Mesenchymal stem cell (in vitro differentiated cells and primary cell): ENCODE data around the gene ALK.

Experiments used
- DNase-seq: peaks from one replicate; pipeline ENCODE4 v3.0.0-alpha.2; 2013
- H2AFZ ChIP-seq: one replicate; pipeline ENCODE4 v1.6.1; 2013; ENCODE audit warnings: low read depth, mild to moderate bottlenecking, control low read depth, inconsistent platforms, low read length, moderate library complexity
- H2AK5ac ChIP-seq: 2 replicates; pipeline ENCODE4 v1.6.1; 2013; ENCODE audit warnings: low read length, moderate library complexity, mild to moderate bottlenecking, inconsistent platforms; ENCODE audit not compliant: severe bottlenecking
- H2BK120ac ChIP-seq: one replicate; pipeline ENCODE4 v1.6.1; 2013; ENCODE audit warnings: low read depth, mild to moderate bottlenecking, inconsistent platforms, low read length, moderate library complexity
- H2BK12ac ChIP-seq, 2 experiments: one replicate each; pipeline ENCODE4 v1.6.1; 2013; ENCODE audit warnings: inconsistent platforms in 2 of 2, low read length in 2 of 2, mild to moderate bottlenecking in 2 of 2, moderate library complexity in 2 of 2, control low read depth in 1 of 2
- H2BK15ac ChIP-seq: one replicate; pipeline ENCODE4 v1.6.1; 2013; ENCODE audit warnings: mild to moderate bottlenecking, low read depth, inconsistent platforms; ENCODE audit not compliant: poor library complexity, severe bottlenecking
- H2BK5ac ChIP-seq: 2 replicates; pipeline ENCODE4 v1.6.1; 2013; ENCODE audit warnings: low read depth, mild to moderate bottlenecking, low read length, control low read depth, inconsistent platforms; ENCODE audit not compliant: poor library complexity, severe bottlenecking
- H3K14ac ChIP-seq, 2 experiments: one replicate each; pipeline ENCODE4 v1.6.1; 2013; ENCODE audit warnings: inconsistent platforms in 2 of 2, low read length in 2 of 2, control low read depth in 1 of 2, mild to moderate bottlenecking in 1 of 2, moderate library complexity in 1 of 2
- H3K18ac ChIP-seq, 2 experiments: one replicate each; pipeline ENCODE4 v1.6.1; 2013; ENCODE audit warnings: inconsistent platforms in 2 of 2, low read length in 2 of 2, control low read depth in 1 of 2, low read depth in 1 of 2, mild to moderate bottlenecking in 1 of 2
- H3K23ac ChIP-seq, 2 experiments: one replicate each; pipeline ENCODE4 v1.6.1; 2013; ENCODE audit warnings: inconsistent platforms in 2 of 2, low read length in 2 of 2, mild to moderate bottlenecking in 2 of 2, moderate library complexity in 2 of 2, control low read depth in 1 of 2
- H3K27ac ChIP-seq: 2 replicates; pipeline ENCODE4 v1.5.1; 2013; ENCODE audit warnings: mild to moderate bottlenecking, moderate library complexity, low read length, control low read depth, inconsistent platforms; ENCODE audit not compliant: poor library complexity, severe bottlenecking
- H3K27me3 ChIP-seq, 2 experiments: 2 replicates each; pipeline versions ENCODE4 v1.6.1 to v1.7.0; 2013; ENCODE audit warnings: low read length in 2 of 2, mild to moderate bottlenecking in 2 of 2, moderate library complexity in 2 of 2, control low read depth in 1 of 2, inconsistent platforms in 1 of 2; ENCODE audit not compliant: control insufficient read depth in 1 of 2, insufficient read depth in 1 of 2
- H3K36me3 ChIP-seq, 2 experiments: 2 replicates each; pipeline versions ENCODE4 v1.6.1 to v1.7.0; 2013; ENCODE audit warnings: low read length in 2 of 2, control low read depth in 1 of 2, inconsistent platforms in 1 of 2, low read depth in 1 of 2, mild to moderate bottlenecking in 1 of 2; ENCODE audit not compliant: insufficient read depth in 2 of 2, control insufficient read depth in 1 of 2
- H3K4ac ChIP-seq, 2 experiments: one replicate each; pipeline ENCODE4 v1.6.1; 2013; ENCODE audit warnings: inconsistent platforms in 2 of 2, low read length in 2 of 2, mild to moderate bottlenecking in 2 of 2, moderate library complexity in 2 of 2, control low read depth in 1 of 2, low read depth in 1 of 2
- H3K4me1 ChIP-seq: 2 replicates; pipeline ENCODE4 v1.6.1; 2013; ENCODE audit warnings: low read depth, low read length, control low read depth; ENCODE audit not compliant: control insufficient read depth, insufficient read depth
- H3K4me2 ChIP-seq: 2 replicates; pipeline ENCODE4 v1.6.1; 2013; ENCODE audit warnings: low read length, mild to moderate bottlenecking, inconsistent platforms; ENCODE audit not compliant: poor library complexity, severe bottlenecking
- H3K4me3 ChIP-seq, 2 experiments: 2 replicates each; pipeline versions ENCODE4 v1.5.1 to v1.7.0; 2013; ENCODE audit warnings: low read length in 2 of 2, mild to moderate bottlenecking in 2 of 2, control low read depth in 1 of 2, low read depth in 1 of 2; ENCODE audit not compliant: insufficient read depth in 1 of 2
- H3K79me1 ChIP-seq: replicated peaks from 2 replicates; pipeline ENCODE4 v1.6.1; 2013; ENCODE audit warnings: mild to moderate bottlenecking, control low read depth, low read length, inconsistent platforms; ENCODE audit not compliant: poor library complexity, severe bottlenecking
- H3K9ac ChIP-seq: 2 replicates; pipeline ENCODE4 v1.7.0; 2013; ENCODE audit warnings: mild to moderate bottlenecking, low read length, moderate library complexity
- H3K9me3 ChIP-seq: 2 replicates; pipeline ENCODE4 v1.7.0; 2013; ENCODE audit warnings: mild to moderate bottlenecking, low read length; ENCODE audit not compliant: control insufficient read depth
- H4K8ac ChIP-seq: one replicate; pipeline ENCODE4 v1.6.1; 2013; ENCODE audit warnings: inconsistent platforms, mild to moderate bottlenecking, low read length, moderate library complexity
- H4K91ac ChIP-seq: one replicate; pipeline ENCODE4 v1.6.1; 2013; ENCODE audit warnings: mild to moderate bottlenecking, low read length, inconsistent platforms
- WGBS: methylation state at CpG from one replicate; pipeline ENCODE4 v1.1.7; 2013; ENCODE audit warnings: mixed read lengths; 5-methylcytosine and 5-hydroxymethylcytosine counted together

ALK gene

GRCh38 chr2:29697715-29698114 lies 223.7 kb downstream of the ALK start:
- Histone ChIP-seq H3K27ac (no peak overlapping the region), H2BK5ac (no peak overlapping the region), H3K4me2 (no peak overlapping the region), H2BK15ac (no peak overlapping the region), H3K27me3 (no peaks in the 10 kb centered on the region), H3K4me1 (no peaks in the 10 kb centered on the region), H3K9me3 (no peaks in the 10 kb centered on the region), H3K36me3 (no peaks in the 10 kb centered on the region), H2AK5ac (no peak overlapping the region), H3K4me3 (no peak overlapping the region), H3K4ac (no peak overlapping the region), H2BK120ac (no peak overlapping the region), H3K14ac (no peak overlapping the region), H3K23ac (no peak overlapping the region), H4K91ac (no peak overlapping the region), H4K8ac (no peak overlapping the region), H3K79me1 (no peaks in the 10 kb centered on the region), H2AFZ (no peak overlapping the region), H3K18ac (no peak overlapping the region), H3K9ac (no peak overlapping the region), H2BK12ac (no peak overlapping the region)
- WGBS = 77% methylated on average over 2 of the region's 2 CpGs
- no peak for DNase-seq

GRCh38 chr2:29697181-29697580 lies 224.2 kb downstream of the ALK start:
- Histone ChIP-seq H3K14ac (no peak overlapping the region), H3K36me3 (peaks cover 0 to 3% of the 10 kb centered on the region in 2 experiments), H3K27me3 (no peaks in the 10 kb centered on the region), H3K4me3 (no peak overlapping the region), H4K91ac (no peak overlapping the region), H2AFZ (no peak overlapping the region), H3K4me2 (no peak overlapping the region), H3K18ac (no peak overlapping the region), H2AK5ac (no peak overlapping the region), H2BK5ac (no peak overlapping the region), H3K4ac (no peak overlapping the region), H3K9ac (no peak overlapping the region), H2BK15ac (no peak overlapping the region), H4K8ac (no peak overlapping the region), H3K27ac (no peak overlapping the region), H3K79me1 (no peaks in the 10 kb centered on the region), H2BK12ac (no peak overlapping the region), H3K4me1 (no peaks in the 10 kb centered on the region), H3K23ac (no peak overlapping the region), H3K9me3 (peaks cover 4% of the 10 kb centered on the region), H2BK120ac (no peak overlapping the region)
- 66% methylated on average over 2 of the region's 3 CpGs for WGBS
- DNase-seq = no peak

GRCh38 chr2:29694741-29695140 lies 226.6 kb downstream of the ALK start:
- Histone ChIP-seq H3K79me1 (no peaks in the 10 kb centered on the region), H2BK12ac (no peak overlapping the region), H2BK5ac (no peak overlapping the region), H2AK5ac (no peak overlapping the region), H3K4me1 (no peaks in the 10 kb centered on the region), H3K27ac (no peak overlapping the region), H3K14ac (no peak overlapping the region), H3K9me3 (peaks cover 5% of the 10 kb centered on the region), H3K9ac (no peak overlapping the region), H4K91ac (no peak overlapping the region), H3K4me2 (no peak overlapping the region), H3K4me3 (no peak overlapping the region), H3K27me3 (no peaks in the 10 kb centered on the region), H4K8ac (no peak overlapping the region), H3K18ac (no peak overlapping the region), H3K4ac (no peak overlapping the region), H2AFZ (no peak overlapping the region), H3K36me3 (peaks cover 0 to 5% of the 10 kb centered on the region in 2 experiments), H2BK15ac (no peak overlapping the region), H3K23ac (no peak overlapping the region), H2BK120ac (no peak overlapping the region)
- DNase-seq = no peak
- WGBS = 88% methylated on average over 4 of the region's 5 CpGs

GRCh38 chr2:29691391-29691950 lies 229.9 kb downstream of the ALK start:
- peaks cover 5% of the 10 kb centered on the region for H3K9me3 ChIP-seq
- DNase-seq = no peak
- no peak overlapping the region for H2AK5ac ChIP-seq
- H4K8ac ChIP-seq = no peak overlapping the region
- H2BK120ac ChIP-seq = no peak overlapping the region
- H4K91ac ChIP-seq = no peak overlapping the region
- H3K27ac ChIP-seq = no peak overlapping the region
- no peak overlapping the region for H3K4me2 ChIP-seq
- no peak overlapping the region for H2BK5ac ChIP-seq
- H3K18ac ChIP-seq = no peak overlapping the region
- H3K4me1 ChIP-seq = no peaks in the 10 kb centered on the region
- no peak overlapping the region for H2BK15ac ChIP-seq
- H3K14ac ChIP-seq = no peak overlapping the region
- H2BK12ac ChIP-seq = no peak overlapping the region
- peaks cover 0 to 3% of the 10 kb centered on the region in 2 experiments for H3K27me3 ChIP-seq
- H2AFZ ChIP-seq = no peak overlapping the region
- no peak overlapping the region for H3K23ac ChIP-seq
- 100% methylated on average over 1 of the region's 2 CpGs for WGBS
- H3K4me3 ChIP-seq = no peak overlapping the region
- H3K36me3 ChIP-seq = peaks cover 0 to 5% of the 10 kb centered on the region in 2 experiments
- H3K9ac ChIP-seq = no peak overlapping the region
- H3K79me1 ChIP-seq = no peaks in the 10 kb centered on the region
- no peak overlapping the region for H3K4ac ChIP-seq
